ENCODE results near the gene DHRS12.

Gene DHRS12

DNA sequence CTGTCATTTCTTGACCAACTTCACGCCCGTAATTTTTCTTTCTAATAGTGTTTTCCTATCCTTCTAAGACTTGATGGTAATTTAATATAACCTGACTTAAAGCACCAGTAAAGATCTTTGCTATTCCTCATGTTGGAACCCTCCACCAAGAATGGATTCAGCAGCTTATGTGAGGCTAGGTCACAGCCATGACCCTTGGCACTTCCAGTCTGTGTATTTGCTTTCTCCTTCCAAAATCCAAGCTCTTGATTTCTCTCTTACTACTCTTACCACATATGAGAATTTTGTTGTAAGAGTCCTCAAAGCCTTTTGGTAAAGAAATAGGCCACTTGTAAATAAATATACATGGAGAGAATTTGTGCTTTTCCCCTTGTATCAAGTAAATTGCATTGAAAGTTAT is 61.4 kb downstream of the DHRS12 start:
- no peak overlapping the region for H3K4me3 ChIP-seq (ENCODE audit: low read depth, low read length)
- TF ChIP-seq, protein P1, sequence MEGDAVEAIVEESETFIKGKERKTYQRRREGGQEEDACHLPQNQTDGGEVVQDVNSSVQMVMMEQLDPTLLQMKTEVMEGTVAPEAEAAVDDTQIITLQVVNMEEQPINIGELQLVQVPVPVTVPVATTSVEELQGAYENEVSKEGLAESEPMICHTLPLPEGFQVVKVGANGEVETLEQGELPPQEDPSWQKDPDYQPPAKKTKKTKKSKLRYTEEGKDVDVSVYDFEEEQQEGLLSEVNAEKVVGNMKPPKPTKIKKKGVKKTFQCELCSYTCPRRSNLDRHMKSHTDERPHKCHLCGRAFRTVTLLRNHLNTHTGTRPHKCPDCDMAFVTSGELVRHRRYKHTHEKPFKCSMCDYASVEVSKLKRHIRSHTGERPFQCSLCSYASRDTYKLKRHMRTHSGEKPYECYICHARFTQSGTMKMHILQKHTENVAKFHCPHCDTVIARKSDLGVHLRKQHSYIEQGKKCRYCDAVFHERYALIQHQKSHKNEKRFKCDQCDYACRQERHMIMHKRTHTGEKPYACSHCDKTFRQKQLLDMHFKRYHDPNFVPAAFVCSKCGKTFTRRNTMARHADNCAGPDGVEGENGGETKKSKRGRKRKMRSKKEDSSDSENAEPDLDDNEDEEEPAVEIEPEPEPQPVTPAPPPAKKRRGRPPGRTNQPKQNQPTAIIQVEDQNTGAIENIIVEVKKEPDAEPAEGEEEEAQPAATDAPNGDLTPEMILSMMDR (IDR thresholded peaks at IDR 0.05; ENCODE audit: insufficient read depth, low read length, missing control alignments), result no peak
- ChIA-PET POLR2A (interaction anchor here (1.9 kb wide), 1 partner anchor 289 kb away, joined by 5 read pairs; the partner anchor contains the start of gene INTS6), CTCF (interaction anchor here (1.2 to 4.6 kb wide), 4 partner anchors 9 to 308 kb away, joined by 3 to 21 read pairs (median 8); no protein-coding TSS in a partner anchor)
- no peak for DNase-seq (ENCODE audit: low read depth, low spot score)

DNA sequence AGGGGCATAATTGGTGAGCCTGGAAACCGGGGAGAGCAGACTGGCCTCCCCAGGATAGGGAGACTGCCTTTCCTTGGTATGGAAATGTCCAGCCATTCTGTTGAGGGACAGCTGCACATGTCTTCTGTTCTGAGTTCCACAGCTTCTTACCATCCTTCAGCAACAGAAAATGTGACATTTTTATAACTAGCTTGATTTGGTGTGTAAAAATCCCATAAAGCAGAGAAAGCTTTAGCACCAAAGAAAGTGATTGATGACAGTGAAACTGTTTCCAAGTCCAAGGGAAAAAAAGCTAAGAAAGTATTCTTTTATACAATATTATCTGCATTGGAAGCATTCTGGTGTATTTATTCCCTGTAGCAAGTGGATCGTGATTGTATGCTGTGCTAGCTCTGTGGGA is 61.9 kb downstream of the DHRS12 start:
- H3K4me3 ChIP-seq (ENCODE audit: low read depth, low read length), result no peak overlapping the region
- DNase-seq (ENCODE audit: low read depth, low spot score), result no peak
- TF ChIP-seq, protein P1 (IDR thresholded peaks at IDR 0.05; ENCODE audit: insufficient read depth, low read length, missing control alignments), result no peak
- POLR2A ChIA-PET, result interaction anchor here (1.9 kb wide), 1 partner anchor 289 kb away, joined by 5 read pairs; the partner anchor contains the start of gene INTS6
- CTCF ChIA-PET, result interaction anchor here (1.2 to 4.6 kb wide), 4 partner anchors 10 to 308 kb away, joined by 3 to 21 read pairs (median 8); no protein-coding TSS in a partner anchor

DNA sequence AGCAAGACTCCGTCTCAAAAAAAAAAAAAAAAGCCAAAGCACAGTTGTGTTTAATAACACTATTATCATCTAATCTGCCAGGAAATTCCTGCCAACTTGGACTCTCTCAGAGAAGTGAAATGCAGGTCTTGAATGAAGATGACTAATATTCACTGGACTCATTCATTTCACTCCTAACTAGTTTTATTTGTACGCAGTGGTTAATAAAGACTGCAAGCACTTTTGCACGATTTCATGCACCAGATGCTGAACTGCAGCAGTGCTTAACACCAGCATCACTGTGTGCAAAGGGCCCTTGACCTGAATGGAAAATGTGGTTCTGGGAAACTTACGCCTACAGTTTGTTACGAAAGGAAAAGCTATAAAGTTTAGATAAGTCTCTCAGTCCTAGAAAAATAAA is 63.3 kb downstream of the DHRS12 start:
- DNase-seq (ENCODE audit: low read depth, low spot score), result no peak
- POLR2A ChIA-PET, result interaction anchor here (1.9 kb wide), 1 partner anchor 288 kb away, joined by 5 read pairs; the partner anchor contains the start of gene INTS6
- CTCF ChIA-PET, result interaction anchor here (0.6 to 4.6 kb wide), 6 partner anchors 8 to 710 kb away, joined by 3 to 21 read pairs (median 4); no protein-coding TSS in a partner anchor

DNA sequence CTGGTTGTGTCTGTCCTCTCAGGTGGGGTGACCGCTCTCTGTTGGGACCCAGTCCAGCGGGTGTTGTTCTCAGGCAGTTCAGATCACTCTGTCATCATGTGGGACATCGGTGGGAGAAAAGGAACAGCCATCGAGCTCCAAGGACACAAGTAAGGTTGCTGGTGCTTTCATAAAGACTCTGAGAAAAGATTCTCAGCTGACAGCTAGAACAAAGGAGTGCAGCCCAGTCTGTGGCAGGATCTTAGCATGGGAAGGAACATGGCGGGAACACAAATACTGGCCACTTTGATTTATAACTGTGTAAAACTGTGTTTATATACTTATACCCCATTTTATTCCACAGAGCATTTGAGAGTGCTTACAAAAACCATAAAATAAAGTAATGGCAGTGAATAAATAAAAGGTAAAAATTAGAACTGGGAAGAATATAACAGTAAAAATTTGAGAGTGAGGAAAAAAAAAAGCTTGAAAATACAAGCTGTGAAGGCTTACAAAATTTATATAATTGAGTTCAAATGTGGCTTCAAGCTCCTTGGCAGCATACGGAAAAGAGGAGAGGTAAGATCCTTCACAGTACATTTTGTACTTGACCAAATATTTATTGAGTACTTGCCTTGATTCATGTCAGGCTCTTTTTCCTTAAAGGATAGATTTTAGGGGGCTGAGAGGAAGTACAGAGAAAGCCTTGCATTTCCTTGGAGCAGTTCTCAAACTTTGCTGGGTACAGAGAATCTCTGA is 64.8 kb downstream of the DHRS12 start:
- TF ChIP-seq, protein P1 (IDR thresholded peaks at IDR 0.05; ENCODE audit: insufficient read depth, low read length, missing control alignments), result no peak
- H3K4me3 ChIP-seq (ENCODE audit: low read depth, low read length), result no peak overlapping the region
- DNase-seq (ENCODE audit: low read depth, low spot score), result no peak
- POLR2A ChIA-PET, result no interaction called here
- CTCF ChIA-PET, result interaction anchor here (1.6 to 4.6 kb wide), 2 partner anchors 7 to 294 kb away, joined by 6 to 21 read pairs; no protein-coding TSS in a partner anchor

More for the DNA sequence above, 63.3 kb downstream of the DHRS12 start:
- TF ChIP-seq, protein P1 (IDR thresholded peaks at IDR 0.05; ENCODE audit: insufficient read depth, low read length, missing control alignments), result no peak
- H3K4me3 ChIP-seq (ENCODE audit: low read depth, low read length), result no peak overlapping the region

DNA sequence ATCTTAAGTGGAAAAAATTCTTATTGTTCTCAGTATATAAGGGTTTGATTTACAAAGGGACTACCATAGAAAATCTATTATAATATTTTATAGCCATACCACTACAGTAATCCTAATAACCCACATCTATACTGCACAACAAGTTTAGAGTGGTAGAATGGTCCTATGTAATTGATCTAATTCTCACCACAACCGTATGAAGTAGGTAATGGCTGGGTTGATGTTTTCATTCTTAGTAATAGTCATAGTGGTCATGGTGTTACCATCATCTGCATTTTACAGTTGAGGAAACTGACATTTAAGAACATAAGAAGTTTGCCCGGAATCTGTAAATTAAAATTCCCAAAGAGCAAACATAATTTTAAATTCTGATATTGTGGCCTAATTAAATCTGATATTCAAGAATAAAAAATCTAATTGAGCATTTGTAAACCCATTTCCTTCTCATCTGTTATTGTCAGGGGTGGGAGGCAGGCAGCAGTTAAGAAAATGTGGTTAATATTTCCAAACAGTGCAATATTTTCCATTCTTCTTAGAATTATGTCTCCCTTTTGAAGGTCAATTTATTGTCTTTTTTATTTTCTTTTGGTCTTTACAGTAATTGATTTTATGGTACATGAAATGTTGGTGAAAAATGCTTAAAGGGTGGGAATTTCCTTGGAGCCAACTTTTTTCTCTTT is 65.6 kb downstream of the DHRS12 start:
- ChIA-PET CTCF (no interaction called here), POLR2A (no interaction called here)
- TF ChIP-seq, protein P1 (IDR thresholded peaks at IDR 0.05; ENCODE audit: insufficient read depth, low read length, missing control alignments), result no peak
- H3K4me3 ChIP-seq (ENCODE audit: low read depth, low read length), result no peak overlapping the region
- no peak for DNase-seq (ENCODE audit: low read depth, low spot score)

DNA sequence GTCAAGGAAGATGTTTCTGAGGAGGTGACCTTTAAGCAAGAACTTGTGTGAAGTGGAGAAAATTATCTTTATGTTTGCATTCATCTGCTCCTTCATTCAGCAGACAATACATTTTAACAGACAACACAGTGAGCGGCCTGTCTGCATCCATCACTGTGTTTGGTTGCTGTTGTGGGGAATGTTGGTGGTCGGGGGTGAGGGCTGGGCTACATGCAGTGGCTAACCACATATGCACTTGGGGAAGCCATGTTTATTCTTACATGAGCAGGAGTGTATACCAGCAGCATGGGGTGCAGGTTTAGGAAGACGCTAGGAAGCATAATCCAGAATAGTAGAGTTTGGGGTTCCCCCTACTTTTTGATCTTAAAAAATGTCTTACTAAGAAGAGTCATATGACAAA is 66.4 kb downstream of the DHRS12 start:
- CTCF ChIA-PET, result no interaction called here
- POLR2A ChIA-PET, result no interaction called here
- TF ChIP-seq, protein P1 (IDR thresholded peaks at IDR 0.05; ENCODE audit: insufficient read depth, low read length, missing control alignments), result no peak
- no peak for DNase-seq (ENCODE audit: low read depth, low spot score)
- H3K4me3 ChIP-seq (ENCODE audit: low read depth, low read length), result no peak overlapping the region
